K562 (cell line): ENCODE results near the gene NT5C. TPM values are rescaled to one million over a fixed set of nuclear protein-coding genes. Genes with fewer than 3 reads are reported as not detected.

ENCODE experiments used
- BHLHE40 ChIP-seq: IDR thresholded peaks from 2 replicates; pipeline ENCODE4 v1.6.1; 2011; ENCODE audit warnings: low read length, improper control_type of control experiment
- BRF1 ChIP-seq: IDR thresholded peaks from 3 replicates; pipeline ENCODE4 v1.6.1; 2011; ENCODE audit warnings: borderline replicate concordance, mild to moderate bottlenecking; ENCODE audit not compliant: insufficient read length; ENCODE audit errors: extremely low read depth
- CTCF ChIP-seq, 3 experiments: IDR thresholded peaks in 2 of 3; conservative IDR thresholded peaks in 1 of 3; 2 replicates each; pipeline ENCODE4 v1.5.1; 2011 to 2012; ENCODE audit warnings: low read length in 3 of 3, mild to moderate bottlenecking in 3 of 3, control low read depth in 2 of 3, improper control_type of control experiment in 1 of 3, inconsistent platforms in 1 of 3, low read depth in 1 of 3, mixed read lengths in 1 of 3, moderate library complexity in 1 of 3; ENCODE audit not compliant: insufficient read depth in 2 of 3
- ELK1 ChIP-seq: sonication (generic); formaldehyde crosslinking; IDR thresholded peaks from 2 replicates; pipeline ENCODE4 v1.8.1; 2022; ENCODE audit warnings: missing genetic modification reagents
- GMEB1 ChIP-seq: fragments of 250-450 bp; sonication (Bioruptor Pico); IDR thresholded peaks from 2 replicates; pipeline ENCODE4 v1.4.0; 2020; ENCODE audit warnings: mild to moderate bottlenecking
- MAX ChIP-seq: sonication (generic); formaldehyde crosslinking; IDR thresholded peaks from 2 replicates; pipeline ENCODE4 v1.9.0; 2022; ENCODE audit warnings: mild to moderate bottlenecking, missing genetic modification reagents
- PHTF2 ChIP-seq: fragments of 250-450 bp; sonication (Bioruptor Pico); IDR thresholded peaks from 2 replicates; pipeline ENCODE4 v1.5.0; 2021; ENCODE audit warnings: mild to moderate bottlenecking
- SMC3 ChIP-seq: conservative IDR thresholded peaks from 2 replicates; pipeline ENCODE4 v1.6.1; 2011; ENCODE audit warnings: low read depth, low read length, improper control_type of control experiment; ENCODE audit not compliant: insufficient read depth
- ZBTB11 ChIP-seq, 3 experiments: fragments of 200-800 bp in 1 of 3; fragments of 250-450 bp in 1 of 3; fragments of 450-650 bp in 1 of 3; sonication (Bioruptor Pico) in 1 of 3; sonication (Bioruptor generic) in 1 of 3; formaldehyde crosslinking in 1 of 3; IDR thresholded peaks; 2 replicates each; pipeline versions ENCODE4 v1.6.1 to v1.8.0; 2016 to 2022; ENCODE audit warnings: mild to moderate bottlenecking in 2 of 3, missing genetic modification characterization in 2 of 3, missing compliant biosample characterization in 1 of 3, moderate library complexity in 1 of 3
- ZNF592 ChIP-seq: fragments of 450-650 bp; IDR thresholded peaks from 2 replicates; pipeline ENCODE4 v1.6.1; 2017; ENCODE audit warnings: antibody characterized with exemption, mild to moderate bottlenecking
- polyA plus RNA-seq, 8 experiments: library from polyadenylated mRNA; depleted of rRNA in 4 of 8; stranded (reverse) in 5 of 8; unstranded in 3 of 8; fragments of >200 nt; fragmentation: Nextera tagmentation in 2 of 8; fragmentation: Illumina TruSeq in 1 of 8; extraction: Ambion mirVana in 2 of 8; extraction: Trizol in 1 of 8; gene quantifications; 2 replicates each; pipeline versions ENCODE4 v1.2.1 to v1.2.3, GENCODE V29; 2011 to 2014; ENCODE audit warnings: inconsistent platforms in 1 of 8, missing spikeins in 1 of 8
- total RNA-seq, 7 experiments: library from RNA; depleted of rRNA in 6 of 7; stranded (reverse); fragments of >200 nt in 6 of 7; fragmentation: Illumina TruSeq in 2 of 7; extraction: Trizol in 2 of 7; gene quantifications; 2 replicates each; pipeline versions ENCODE4 v1.2.1 to v1.2.3, GENCODE V29; 2011 to 2021; ENCODE audit warnings: low replicate concordance in 1 of 7

The NT5C gene
- total and polyA plus RNA-seq, 9 of the 15 experiments (the other 6 are each of a cell fraction or from before 2014, with no cell fraction given) = 2.9 to 205 (median 45.0) TPM

- TF ChIP-seq BRF1 = no peak
- peak; percentile 61 for TF ChIP-seq SMC3
- TF ChIP-seq MAX (CRISPR knock-in tag) = 0 out of 2 replicates have a peak, but pooled peaks have one; percentile 18
- no peak for TF ChIP-seq ZBTB11 (CRISPR knock-in tag; IDR thresholded peaks at IDR 0.05)
- peak; percentile 66 to 81 (median 79) for TF ChIP-seq CTCF (IDR thresholded peaks at IDR 0.05 in 2 of 3, conservative IDR thresholded peaks at IDR 0.05 in 1 of 3; ENCODE audit: insufficient read depth in 2 of 3, low read depth in 1 of 3, low read length in 3 of 3)
- peak; percentile 22; the same call in 1 of the 2 replicates for TF ChIP-seq ZNF592
- TF ChIP-seq ELK1 (CRISPR knock-in tag) = no peak
- TF ChIP-seq PHTF2 (CRISPR knock-in tag) = no peak
- no peak for TF ChIP-seq GMEB1 (CRISPR knock-in tag)
- TF ChIP-seq BHLHE40 = 0 out of 2 replicates have a peak, but pooled peaks have one; percentile 12
Measured at GRCh38 chr17:75130632-75131277, 787 bp downstream of the NT5C start (continued).
